ENCODE data around the gene RALGPS1.

The RALGPS1 gene

DNA sequence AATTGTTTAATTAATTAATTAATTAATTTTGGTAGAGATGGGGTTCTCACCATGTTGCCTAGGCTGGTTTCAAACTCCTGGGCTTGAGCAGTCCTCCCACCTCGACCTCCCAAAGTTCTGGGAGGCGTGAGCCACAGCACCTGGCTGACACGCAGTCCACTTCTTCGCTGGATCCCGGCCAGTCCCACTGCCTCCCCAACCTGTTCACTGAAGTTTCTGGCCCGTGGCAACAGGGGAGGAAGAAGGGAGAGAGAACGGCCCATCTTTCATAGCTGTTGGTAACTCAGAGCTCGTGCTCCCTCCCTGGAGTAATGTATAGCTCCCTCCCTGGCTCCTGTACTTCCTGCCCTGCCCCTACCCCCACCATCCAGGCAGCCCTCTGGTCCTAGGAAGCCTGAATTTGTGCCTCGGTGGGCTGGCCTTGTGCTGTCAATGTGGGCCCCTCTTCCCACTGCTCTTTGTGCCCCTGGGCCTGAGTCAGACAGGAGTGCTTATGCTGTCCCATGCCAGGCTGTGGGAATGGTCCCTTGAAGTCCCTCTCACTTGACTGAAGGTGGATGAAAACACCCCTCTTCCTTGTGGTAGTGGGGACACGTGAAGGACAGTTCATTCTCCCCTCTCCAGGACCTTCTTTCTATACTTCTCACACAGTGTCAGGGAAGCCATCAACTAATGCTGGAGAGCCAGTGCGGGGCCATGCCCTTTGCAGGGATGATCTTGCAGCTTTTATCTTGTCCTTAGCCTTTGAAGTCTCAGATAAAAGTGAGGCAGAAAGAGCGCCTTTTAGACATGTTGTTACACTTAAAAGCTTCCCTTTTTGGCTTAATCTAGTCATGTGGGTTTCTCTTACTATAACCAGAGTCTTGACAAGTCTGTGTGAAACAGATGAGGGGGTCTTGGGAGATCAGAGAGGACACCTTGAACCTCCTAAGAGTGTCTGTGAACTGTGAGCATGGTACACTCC is 169.8 kb downstream of the RALGPS1 start:
- no peaks in the 10 kb centered on the region for H3K9me3 ChIP-seq (ENCODE audit: control extremely low read depth in 1 of 5, control insufficient read depth in 4 of 5, insufficient read depth in 2 of 5, low read depth in 1 of 5, low read length in 4 of 5)
- H3K4me3 ChIP-seq (ENCODE audit: control insufficient read depth in 1 of 7, extremely low read depth in 1 of 7, insufficient read depth in 4 of 7, low read depth in 2 of 7, low read length in 6 of 7), result no peak overlapping the region
- no peaks in the 10 kb centered on the region for H3K36me3 ChIP-seq (ENCODE audit: control insufficient read depth in 4 of 4, insufficient read depth in 4 of 4, low read length in 3 of 4)
- H3K27me3 ChIP-seq (replicated peaks in 2 of 5; ENCODE audit: control insufficient read depth in 4 of 5, insufficient read depth in 5 of 5, low read length in 4 of 5), result peaks cover 0 to 9% (median 0%) of the 10 kb centered on the region in 5 experiments
- H3K4me1 ChIP-seq (ENCODE audit: control extremely low read depth in 1 of 4, control insufficient read depth in 4 of 4, insufficient read depth in 4 of 4, low read length in 3 of 4), result no peaks in the 10 kb centered on the region
- DNase-seq, result no peak
- ChIA-PET CTCF (no interaction called here), POLR2A (no interaction called here)
- WGBS (ENCODE audit: insufficient coverage), result 91% methylated on average over 10 of the region's 12 CpGs
- H3K27ac ChIP-seq (ENCODE audit: insufficient read depth in 1 of 2, low read depth in 1 of 2, low read length in 2 of 2, poor library complexity in 1 of 2, severe bottlenecking in 2 of 2), result no peak overlapping the region

DNA sequence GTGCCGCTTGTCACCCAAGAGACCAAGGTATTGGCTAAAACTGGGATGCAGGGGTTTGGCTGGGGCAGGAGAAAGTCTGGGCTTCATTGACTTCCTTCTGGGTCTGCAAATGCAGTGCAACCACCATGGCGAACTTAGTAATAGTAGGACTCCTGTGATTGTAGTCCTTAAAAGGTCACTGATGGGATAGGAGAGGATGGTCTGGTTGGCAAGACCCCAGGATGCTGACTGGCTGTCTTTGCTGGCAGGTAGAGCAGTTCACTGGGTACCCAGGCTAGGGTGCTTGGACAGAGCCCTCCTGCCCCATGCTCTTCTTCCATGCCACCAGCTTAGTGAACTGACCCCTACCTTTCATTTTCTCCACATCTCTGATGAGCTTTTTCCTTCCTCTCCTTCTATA is 170.6 kb downstream of the RALGPS1 start:
- no peak for DNase-seq
- 100% methylated on average over 2 of the region's 2 CpGs for WGBS (ENCODE audit: insufficient coverage)
- H3K36me3 ChIP-seq (ENCODE audit: control insufficient read depth in 4 of 4, insufficient read depth in 4 of 4, low read length in 3 of 4), result no peaks in the 10 kb centered on the region
- CTCF ChIA-PET, result interaction anchor here (0.9 kb wide), 1 partner anchor 30 kb away, joined by 3 read pairs; no protein-coding TSS in a partner anchor
- no peaks in the 10 kb centered on the region for H3K4me1 ChIP-seq (ENCODE audit: control extremely low read depth in 1 of 4, control insufficient read depth in 4 of 4, insufficient read depth in 4 of 4, low read length in 3 of 4)
- no peak overlapping the region for H3K4me3 ChIP-seq (ENCODE audit: control insufficient read depth in 1 of 7, extremely low read depth in 1 of 7, insufficient read depth in 4 of 7, low read depth in 2 of 7, low read length in 6 of 7)
- POLR2A ChIA-PET, result no interaction called here
- H3K9me3 ChIP-seq (ENCODE audit: control extremely low read depth in 1 of 5, control insufficient read depth in 4 of 5, insufficient read depth in 2 of 5, low read depth in 1 of 5, low read length in 4 of 5), result no peaks in the 10 kb centered on the region
- peaks cover 0 to 9% (median 0%) of the 10 kb centered on the region in 5 experiments for H3K27me3 ChIP-seq (replicated peaks in 2 of 5; ENCODE audit: control insufficient read depth in 4 of 5, insufficient read depth in 5 of 5, low read length in 4 of 5)
- H3K27ac ChIP-seq (ENCODE audit: insufficient read depth in 1 of 2, low read depth in 1 of 2, low read length in 2 of 2, poor library complexity in 1 of 2, severe bottlenecking in 2 of 2), result no peak overlapping the region

DNA sequence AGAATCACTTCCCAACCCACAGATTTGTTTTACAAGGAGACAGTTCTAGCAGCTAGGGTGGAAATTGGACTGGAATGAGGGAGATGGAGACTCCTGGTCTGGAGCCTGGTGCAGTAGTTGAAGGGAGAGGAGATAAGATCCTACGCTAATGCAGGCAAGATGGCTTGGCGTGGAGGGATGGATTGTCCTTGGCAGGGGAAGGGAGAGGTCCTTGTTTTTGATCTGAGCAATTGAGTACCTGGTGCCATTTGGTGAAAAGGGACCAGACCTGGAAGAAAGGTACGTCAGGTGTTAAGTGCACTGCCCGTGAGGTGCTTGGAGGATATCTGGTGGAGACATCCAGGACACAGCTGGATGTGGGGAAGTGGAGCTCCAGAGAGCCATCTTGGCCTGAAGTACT is 172.2 kb downstream of the RALGPS1 start:
- ChIA-PET CTCF (no interaction called here), POLR2A (no interaction called here)
- Histone ChIP-seq H3K4me1 (ENCODE audit: control extremely low read depth in 1 of 4, control insufficient read depth in 4 of 4, insufficient read depth in 4 of 4, low read length in 3 of 4) (no peaks in the 10 kb centered on the region), H3K27ac (ENCODE audit: insufficient read depth in 1 of 2, low read depth in 1 of 2, low read length in 2 of 2, poor library complexity in 1 of 2, severe bottlenecking in 2 of 2) (no peak overlapping the region), H3K27me3 (replicated peaks in 2 of 5; ENCODE audit: control insufficient read depth in 4 of 5, insufficient read depth in 5 of 5, low read length in 4 of 5) (peaks cover 0 to 9% (median 0%) of the 10 kb centered on the region in 5 experiments), H3K4me3 (ENCODE audit: control insufficient read depth in 1 of 7, extremely low read depth in 1 of 7, insufficient read depth in 4 of 7, low read depth in 2 of 7, low read length in 6 of 7) (no peak overlapping the region), H3K9me3 (ENCODE audit: control extremely low read depth in 1 of 5, control insufficient read depth in 4 of 5, insufficient read depth in 2 of 5, low read depth in 1 of 5, low read length in 4 of 5) (no peaks in the 10 kb centered on the region), H3K36me3 (ENCODE audit: control insufficient read depth in 4 of 4, insufficient read depth in 4 of 4, low read length in 3 of 4) (no peaks in the 10 kb centered on the region)
- no peak for DNase-seq
- WGBS (ENCODE audit: insufficient coverage), result 100% methylated on average over 4 of the region's 4 CpGs

DNA sequence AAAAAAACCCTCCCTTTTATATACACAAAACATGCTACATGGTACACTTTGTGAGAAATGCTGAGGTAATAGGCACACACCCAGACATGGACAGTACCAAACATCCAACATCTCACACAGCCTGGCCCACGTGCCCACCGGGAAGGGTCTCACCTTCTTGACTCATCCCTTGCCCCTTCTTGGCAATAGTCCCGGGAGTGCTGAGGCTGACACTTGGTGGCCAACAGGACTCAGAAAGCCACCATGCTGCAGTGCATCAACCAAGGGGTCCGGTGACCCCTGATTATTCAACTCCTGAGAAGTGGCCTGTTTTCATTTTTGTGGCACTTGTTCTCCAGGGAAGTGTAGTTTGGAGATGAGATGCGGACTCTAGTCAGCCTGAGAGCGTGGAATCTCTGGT is 172.8 kb downstream of the RALGPS1 start:
- 98% methylated on average over 5 of the region's 6 CpGs for WGBS (ENCODE audit: insufficient coverage)

DNA sequence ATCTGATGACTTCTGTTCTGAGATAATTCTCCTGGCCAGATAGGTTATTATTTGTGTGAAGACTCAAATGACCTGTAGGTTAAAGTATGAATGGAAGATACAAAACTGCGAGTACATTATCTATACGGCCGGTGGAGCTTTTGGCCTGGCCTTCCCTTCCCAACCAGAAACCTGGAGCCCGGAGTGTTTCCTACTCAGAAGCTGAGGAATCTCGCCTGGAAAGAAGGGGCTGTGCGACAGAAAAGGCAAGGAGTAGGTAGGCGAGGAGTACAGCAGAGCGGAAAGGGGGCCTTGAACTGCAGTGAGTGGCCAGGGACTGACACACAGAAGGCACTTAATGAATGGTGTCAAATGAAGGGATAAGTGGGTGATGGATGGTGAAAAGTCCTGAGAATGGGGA is 173.3 kb downstream of the RALGPS1 start:
- WGBS (ENCODE audit: insufficient coverage), result 98% methylated on average over 8 of the region's 8 CpGs
- DNase-seq, result no peak

More for the DNA sequence above, 172.8 kb downstream of the RALGPS1 start:
- Histone ChIP-seq H3K27ac (ENCODE audit: insufficient read depth in 1 of 2, low read depth in 1 of 2, low read length in 2 of 2, poor library complexity in 1 of 2, severe bottlenecking in 2 of 2) (no peak overlapping the region), H3K9me3 (ENCODE audit: control extremely low read depth in 1 of 5, control insufficient read depth in 4 of 5, insufficient read depth in 2 of 5, low read depth in 1 of 5, low read length in 4 of 5) (no peaks in the 10 kb centered on the region), H3K4me3 (ENCODE audit: control insufficient read depth in 1 of 7, extremely low read depth in 1 of 7, insufficient read depth in 4 of 7, low read depth in 2 of 7, low read length in 6 of 7) (no peak overlapping the region), H3K27me3 (replicated peaks in 2 of 5; ENCODE audit: control insufficient read depth in 4 of 5, insufficient read depth in 5 of 5, low read length in 4 of 5) (peaks cover 0 to 9% (median 0%) of the 10 kb centered on the region in 5 experiments), H3K4me1 (ENCODE audit: control extremely low read depth in 1 of 4, control insufficient read depth in 4 of 4, insufficient read depth in 4 of 4, low read length in 3 of 4) (no peaks in the 10 kb centered on the region), H3K36me3 (ENCODE audit: control insufficient read depth in 4 of 4, insufficient read depth in 4 of 4, low read length in 3 of 4) (no peaks in the 10 kb centered on the region)
- POLR2A ChIA-PET, result no interaction called here
- CTCF ChIA-PET, result no interaction called here
- no peak for DNase-seq

DNA sequence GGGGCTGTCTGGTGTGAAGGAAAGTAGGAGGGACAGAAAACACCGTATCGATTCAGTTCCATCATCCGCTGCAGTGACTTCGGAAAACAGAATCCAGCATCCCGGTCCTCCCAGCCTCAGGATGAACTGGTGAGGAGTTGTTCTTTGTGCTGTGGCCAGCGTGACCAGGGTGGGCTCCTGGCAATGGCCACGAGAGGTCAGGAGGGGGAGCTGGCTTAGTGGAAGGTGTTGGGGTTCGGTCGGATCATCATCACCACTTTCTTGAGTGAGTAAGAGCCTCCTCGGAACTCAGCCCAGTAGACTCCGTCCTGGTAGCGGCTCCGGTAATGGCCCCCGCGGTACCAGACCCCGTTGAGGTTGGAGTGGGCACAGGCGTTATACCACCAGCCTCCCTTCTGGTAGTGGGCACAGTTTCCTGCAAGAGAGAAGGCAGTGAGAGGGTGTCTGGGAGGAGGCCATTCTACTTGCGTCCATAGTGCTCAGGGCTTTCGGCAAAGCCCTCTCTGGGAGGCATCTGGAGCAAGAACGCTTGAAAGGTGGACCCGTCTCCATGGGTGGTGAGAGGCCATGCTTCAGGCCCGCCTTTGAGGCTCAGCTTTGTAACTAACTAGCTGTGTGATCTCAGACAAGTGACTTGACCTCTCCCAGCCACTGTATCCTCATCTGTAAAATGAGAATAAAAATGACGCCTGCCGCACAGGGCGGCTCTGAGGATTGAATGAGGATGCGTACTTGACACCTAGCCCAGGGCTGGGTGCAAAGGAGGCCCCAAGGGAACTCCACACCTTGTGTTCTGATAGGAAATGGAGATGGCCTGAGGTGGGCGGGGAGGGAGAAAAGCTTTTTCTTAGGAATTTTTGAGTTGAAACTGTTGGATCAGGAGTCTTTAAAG is 174.4 kb downstream of the RALGPS1 start:
- Histone ChIP-seq H3K27me3 (replicated peaks in 2 of 5; ENCODE audit: control insufficient read depth in 4 of 5, insufficient read depth in 5 of 5, low read length in 4 of 5) (peaks cover 0 to 9% (median 0%) of the 10 kb centered on the region in 5 experiments), H3K4me3 (ENCODE audit: control insufficient read depth in 1 of 7, extremely low read depth in 1 of 7, insufficient read depth in 4 of 7, low read depth in 2 of 7, low read length in 6 of 7) (no peak overlapping the region), H3K36me3 (ENCODE audit: control insufficient read depth in 4 of 4, insufficient read depth in 4 of 4, low read length in 3 of 4) (no peaks in the 10 kb centered on the region), H3K4me1 (ENCODE audit: control extremely low read depth in 1 of 4, control insufficient read depth in 4 of 4, insufficient read depth in 4 of 4, low read length in 3 of 4) (no peaks in the 10 kb centered on the region), H3K27ac (ENCODE audit: insufficient read depth in 1 of 2, low read depth in 1 of 2, low read length in 2 of 2, poor library complexity in 1 of 2, severe bottlenecking in 2 of 2) (no peak overlapping the region), H3K9me3 (ENCODE audit: control extremely low read depth in 1 of 5, control insufficient read depth in 4 of 5, insufficient read depth in 2 of 5, low read depth in 1 of 5, low read length in 4 of 5) (no peaks in the 10 kb centered on the region)
- ChIA-PET POLR2A (no interaction called here), CTCF (no interaction called here)
- no peak for DNase-seq
- WGBS (ENCODE audit: insufficient coverage), result 98% methylated on average over 27 of the region's 27 CpGs

More for the DNA sequence above, 173.3 kb downstream of the RALGPS1 start:
- CTCF ChIA-PET, result no interaction called here
- no peak overlapping the region for H3K4me3 ChIP-seq (ENCODE audit: control insufficient read depth in 1 of 7, extremely low read depth in 1 of 7, insufficient read depth in 4 of 7, low read depth in 2 of 7, low read length in 6 of 7)
- H3K27ac ChIP-seq (ENCODE audit: insufficient read depth in 1 of 2, low read depth in 1 of 2, low read length in 2 of 2, poor library complexity in 1 of 2, severe bottlenecking in 2 of 2), result no peak overlapping the region
- POLR2A ChIA-PET, result no interaction called here
- peaks cover 0 to 9% (median 0%) of the 10 kb centered on the region in 5 experiments for H3K27me3 ChIP-seq (replicated peaks in 2 of 5; ENCODE audit: control insufficient read depth in 4 of 5, insufficient read depth in 5 of 5, low read length in 4 of 5)
- no peaks in the 10 kb centered on the region for H3K9me3 ChIP-seq (ENCODE audit: control extremely low read depth in 1 of 5, control insufficient read depth in 4 of 5, insufficient read depth in 2 of 5, low read depth in 1 of 5, low read length in 4 of 5)
- no peaks in the 10 kb centered on the region for H3K4me1 ChIP-seq (ENCODE audit: control extremely low read depth in 1 of 4, control insufficient read depth in 4 of 4, insufficient read depth in 4 of 4, low read length in 3 of 4)
- H3K36me3 ChIP-seq (ENCODE audit: control insufficient read depth in 4 of 4, insufficient read depth in 4 of 4, low read length in 3 of 4), result no peaks in the 10 kb centered on the region
